Fibroblast of villous mesenchyme (primary cell): ENCODE results near the gene SATB2. TPM values are rescaled to one million over a fixed set of nuclear protein-coding genes. Genes with fewer than 3 reads are reported as not detected.

Experiments
- DNase-seq: peaks from one replicate; pipeline ENCODE4 v3.0.0-alpha.2; 2010; ENCODE audit warnings: low read depth
- H3K4me3 ChIP-seq: 2 replicates; pipeline ENCODE4 v1.5.1; 2011; ENCODE audit warnings: low read depth, mild to moderate bottlenecking, low read length
- CTCF ChIP-seq: IDR thresholded peaks from 2 replicates; pipeline ENCODE4 v1.5.1; 2012; ENCODE audit warnings: low read depth, mild to moderate bottlenecking, low read length; ENCODE audit not compliant: insufficient read depth
- total RNA-seq: library from RNA; depleted of rRNA; stranded (reverse); fragments of >200 nt; gene quantifications from 2 replicates; pipeline ENCODE4 v1.2.3, GENCODE V29; 2012

The SATB2 gene
- 13.0 and 15.1 TPM in 2 replicates for total RNA-seq

GRCh38 chr2:199457147-199458008 lies at the start of gene SATB2:
Gene SATB2 (minus strand): TSS chr2:199457939. CDS start chr2:199456037, 1,902 bp downstream.
- no peak for TF ChIP-seq CTCF
- peak; percentile 42 for DNase-seq
- peak within 1 kb of the TSS; percentile 77 for H3K4me3 ChIP-seq

- TF ChIP-seq CTCF = no peak
- no peak overlapping the region for H3K4me3 ChIP-seq
- DNase-seq = no peak
These were observed 48.1 kb upstream of the SATB2 start for GRCh38 chr2:199505755-199506403.

DNA sequence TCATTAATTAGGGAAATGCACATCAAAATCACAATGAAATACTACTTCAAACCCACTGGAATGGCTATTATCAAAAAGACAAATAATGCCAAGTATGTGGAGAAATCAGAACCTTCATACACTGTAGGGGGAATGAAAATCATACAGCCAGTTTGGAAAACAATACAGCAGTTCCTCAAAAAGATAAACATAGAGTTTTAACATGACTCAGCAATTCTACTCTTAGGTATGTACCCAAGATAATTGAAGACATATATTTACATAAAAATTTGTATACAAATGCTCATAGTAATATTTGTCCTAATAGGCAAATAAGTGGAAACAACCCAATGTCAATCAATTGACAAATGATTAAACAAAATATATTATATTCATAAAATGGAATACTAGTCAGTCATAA lies 45.4 kb upstream of the SATB2 start:
- TF ChIP-seq CTCF = no peak
- no peak for DNase-seq
- H3K4me3 ChIP-seq = no peak overlapping the region

DNA sequence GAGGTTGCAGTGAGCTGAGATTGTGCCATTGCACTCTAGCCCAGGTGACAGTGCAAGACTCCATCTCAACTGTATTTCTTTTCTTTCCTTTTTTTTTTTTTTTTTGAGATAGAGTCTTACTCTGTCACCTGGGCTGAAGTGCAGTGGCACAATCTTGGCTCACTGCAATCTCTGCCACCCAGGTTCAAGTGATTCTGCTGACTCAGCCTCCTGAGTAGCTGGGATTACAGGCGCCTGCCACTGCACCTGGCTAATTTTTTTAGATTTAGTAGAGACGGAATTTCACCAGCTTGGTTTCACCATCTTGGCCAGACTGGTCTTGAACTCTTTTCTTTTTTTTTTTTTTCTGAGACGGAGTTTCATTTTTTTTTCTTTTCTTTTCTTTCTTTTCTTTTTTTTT lies 41.3 kb upstream of the SATB2 start:
- TF ChIP-seq CTCF = no peak
- no peak overlapping the region for H3K4me3 ChIP-seq
- DNase-seq = no peak

DNA sequence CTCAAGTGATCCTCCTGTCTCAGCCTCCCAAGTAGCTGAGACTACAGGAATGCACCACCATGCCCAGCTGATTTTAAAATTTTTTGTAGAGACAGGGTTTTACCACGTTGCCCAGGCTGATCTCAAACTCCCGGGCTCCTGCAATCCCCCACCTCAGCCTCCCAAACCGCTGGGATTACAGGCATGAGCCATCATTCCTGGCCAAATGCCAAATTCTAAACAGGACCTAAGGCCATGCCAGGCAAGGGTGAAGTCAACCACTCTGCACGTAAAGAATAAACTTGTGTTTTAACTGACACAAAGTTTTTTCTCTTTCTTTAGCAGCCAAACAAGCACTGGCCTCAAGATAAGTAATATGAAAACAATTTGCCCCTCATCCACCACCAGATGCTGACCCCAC lies 37.4 kb upstream of the SATB2 start:
- DNase-seq = no peak
- TF ChIP-seq CTCF = no peak

DNA sequence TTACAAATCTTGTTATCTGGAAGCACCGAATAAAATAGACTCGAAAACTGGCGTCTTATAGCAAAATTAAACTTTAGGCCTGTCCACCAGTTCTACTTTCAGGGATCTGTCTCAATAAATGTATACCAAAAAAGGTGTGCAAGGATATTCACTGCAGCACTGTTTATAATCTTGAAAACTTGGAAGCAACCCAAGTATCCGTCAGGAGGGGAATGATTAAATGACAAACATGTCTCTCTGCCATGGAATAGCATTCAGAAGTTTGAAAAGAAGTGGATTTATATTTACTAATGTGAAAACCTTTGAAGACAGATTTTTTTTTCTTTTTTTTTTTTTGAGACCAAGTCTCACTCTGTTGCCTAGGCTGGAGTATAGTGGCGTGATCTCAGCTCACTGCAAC lies 32.3 kb upstream of the SATB2 start:
- no peak for DNase-seq
- H3K4me3 ChIP-seq = no peak overlapping the region
- TF ChIP-seq CTCF = no peak

More for the DNA sequence above, 37.4 kb upstream of the SATB2 start:
- H3K4me3 ChIP-seq = no peak overlapping the region
